K562 (cell line): Measurements from ENCODE around the gene DPF1.

ENCODE experiments used
- CREB5 ChIP-seq: fragments of 250-450 bp; sonication (Bioruptor Pico); IDR thresholded peaks from 2 replicates; pipeline ENCODE4 v1.5.0; 2020; ENCODE audit warnings: mild to moderate bottlenecking
- DLX4 ChIP-seq: fragments of 250-450 bp; sonication (Bioruptor Pico); IDR thresholded peaks from 2 replicates; pipeline ENCODE4 v1.6.1; 2021; ENCODE audit warnings: mild to moderate bottlenecking
- RCOR1 ChIP-seq, 2 experiments: IDR thresholded peaks; 2 replicates each; pipeline ENCODE4 v1.6.1; 2012; ENCODE audit warnings: low read depth in 2 of 2, low read length in 2 of 2, borderline replicate concordance in 1 of 2, improper control_type of control experiment in 1 of 2
- TAF1 ChIP-seq: IDR thresholded peaks from 2 replicates; pipeline ENCODE4 v1.6.1; 2011; ENCODE audit warnings: mild to moderate bottlenecking, low read length, moderate library complexity; ENCODE audit not compliant: insufficient read depth, control insufficient read depth, severe bottlenecking; ENCODE audit errors: extremely low read depth
- ZNF398 ChIP-seq: fragments of 250-450 bp; sonication (Bioruptor Pico); IDR thresholded peaks from 2 replicates; pipeline ENCODE4 v1.8.0; 2021; ENCODE audit warnings: moderate library complexity, mild to moderate bottlenecking, inconsistent platforms
- ZNF449 ChIP-seq: fragments of 250-450 bp; sonication (Bioruptor Pico); IDR thresholded peaks from 2 replicates; pipeline ENCODE4 v1.8.0; 2022; ENCODE audit warnings: moderate library complexity, mild to moderate bottlenecking, inconsistent platforms

- TF ChIP-seq DLX4 (CRISPR knock-in tag): no peak
- no peak for TF ChIP-seq RCOR1 (IDR thresholded peaks at IDR 0.05; ENCODE audit: borderline replicate concordance in 1 of 2, low read depth in 2 of 2, low read length in 2 of 2)
- no peak for TF ChIP-seq CREB5 (CRISPR knock-in tag)
- TF ChIP-seq TAF1: no peak
- TF ChIP-seq ZNF449 (CRISPR knock-in tag): no peak
- no peak for TF ChIP-seq ZNF398 (CRISPR knock-in tag)
Measured at GRCh38 chr19:38201731-38202130, 22.3 kb downstream of the DPF1 start.
